Activated CD4-positive, CD25-positive, alpha-beta regulatory T cell (primary cell): ENCODE measurements around the gene GAB2.

ENCODE experiments used
- DNase-seq, 4 experiments: peaks; one replicate each; lab custom pipeline; 2025; lab: John Stamatoyannopoulos, UW

GAB2 gene

GRCh38 chr11:78344094-78344493 is 73.5 kb downstream of the GAB2 start:
- no peak for DNase-seq

- DNase-seq: no peak
Observed at GRCh38 chr11:78343303-78343702, 74.3 kb downstream of the GAB2 start.

- no peak for DNase-seq
Observed at GRCh38 chr11:78341841-78342240, 75.8 kb downstream of the GAB2 start.

GRCh38 chr11:78340530-78340929 is 77.1 kb downstream of the GAB2 start:
- no peak for DNase-seq

- DNase-seq: no peak
Observed at GRCh38 chr11:78339945-78340344, 77.7 kb downstream of the GAB2 start.

- DNase-seq: no peak
Observed at GRCh38 chr11:78339483-78339882, 78.1 kb downstream of the GAB2 start.

- DNase-seq: no peak
Observed at GRCh38 chr11:78338702-78339101, 78.9 kb downstream of the GAB2 start.

GRCh38 chr11:78338138-78338537 is 79.5 kb downstream of the GAB2 start:
- DNase-seq: no peak

GRCh38 chr11:78337554-78337924 is 80.1 kb downstream of the GAB2 start:
- DNase-seq: no peak

GRCh38 chr11:78336877-78337553 is 80.6 kb downstream of the GAB2 start:
- DNase-seq: no peak

- no peak for DNase-seq
Observed at GRCh38 chr11:78334109-78334508, 83.5 kb downstream of the GAB2 start.

- no peak for DNase-seq
Observed at GRCh38 chr11:78332872-78333271, 84.7 kb downstream of the GAB2 start.

- DNase-seq: no peak
Observed at GRCh38 chr11:78332174-78332866, 85.3 kb downstream of the GAB2 start.

- no peak for DNase-seq
Observed at GRCh38 chr11:78331711-78332110, 85.9 kb downstream of the GAB2 start.

GRCh38 chr11:78330361-78330760 is 87.3 kb downstream of the GAB2 start:
- no peak for DNase-seq

GRCh38 chr11:78327945-78328344 is 89.7 kb downstream of the GAB2 start:
- DNase-seq: no peak

GRCh38 chr11:78325274-78325781 is 92.3 kb downstream of the GAB2 start:
- no peak for DNase-seq

GRCh38 chr11:78323363-78323762 is 94.3 kb downstream of the GAB2 start:
- DNase-seq: no peak

GRCh38 chr11:78319453-78319955 is 98.1 kb downstream of the GAB2 start:
- no peak for DNase-seq

GRCh38 chr11:78318321-78319114 is 99.1 kb downstream of the GAB2 start:
- DNase-seq: no peak

GRCh38 chr11:78315724-78316123 is 101.9 kb downstream of the GAB2 start:
- no peak for DNase-seq

- DNase-seq: no peak
Observed at GRCh38 chr11:78314762-78315161, 102.9 kb downstream of the GAB2 start.

GRCh38 chr11:78313898-78314297 is 103.7 kb downstream of the GAB2 start:
- no peak for DNase-seq
